NAMALWA (cell line): Measurements from ENCODE around the gene FBXL22.
"Not testable (repeated sequence)": the region's sequence is repeated elsewhere in the genome, so short reads cannot be mapped to it uniquely, and the experiment has no call there.

Source experiments
- DNase-seq: peaks from one replicate; pipeline ENCODE4 v3.0.0-alpha.2; 2015; ENCODE audit warnings: low spot score

The FBXL22 gene

GRCh38 chr15:63612300-63612699 lies 15.1 kb downstream of the FBXL22 start:
- no peak for DNase-seq

- no peak for DNase-seq
Observed at GRCh38 chr15:63615935-63616334, 18.7 kb downstream of the FBXL22 start.

- not testable (repeated sequence) for DNase-seq
Observed at GRCh38 chr15:63617147-63617546, 20.0 kb downstream of the FBXL22 start.

GRCh38 chr15:63617627-63618026 lies 20.4 kb downstream of the FBXL22 start:
- DNase-seq: not testable (repeated sequence)

- DNase-seq: not testable (repeated sequence)
Observed at GRCh38 chr15:63620760-63621159, 23.6 kb downstream of the FBXL22 start.

GRCh38 chr15:63623232-63623969 lies 26.2 kb downstream of the FBXL22 start:
- no peak for DNase-seq

- DNase-seq: no peak
Observed at GRCh38 chr15:63626955-63627354, 29.8 kb downstream of the FBXL22 start.

- DNase-seq: no peak
Observed at GRCh38 chr15:63628123-63628822, 31.1 kb downstream of the FBXL22 start.

GRCh38 chr15:63630036-63630751 lies 33.0 kb downstream of the FBXL22 start:
- no peak for DNase-seq

- DNase-seq: no peak
Observed at GRCh38 chr15:63633312-63633711, 36.1 kb downstream of the FBXL22 start.

- no peak for DNase-seq
Observed at GRCh38 chr15:63634154-63634553, 37.0 kb downstream of the FBXL22 start.

- no peak for DNase-seq
Observed at GRCh38 chr15:63636518-63637061, 39.4 kb downstream of the FBXL22 start.

GRCh38 chr15:63638839-63639238 lies 41.7 kb downstream of the FBXL22 start:
- DNase-seq: no peak

- DNase-seq: no peak
Observed at GRCh38 chr15:63640146-63640545, 43.0 kb downstream of the FBXL22 start.
